OCI-LY7 (cell line): ENCODE measurements around the gene MACROD2. TPM values are rescaled to one million over a fixed set of nuclear protein-coding genes. Genes with fewer than 3 reads are reported as not detected.

Source experiments
- BruUV-seq: library from RNA; stranded (reverse); fragments of 400-500 nt; replicated peaks from 2 replicates; lab custom pipeline; 2021; lab: Mats Ljungman, UMichigan
- CTCF ChIA-PET: fragments of 300-600 bp; sonication (Branson Sonifier 250); formaldehyde crosslinking; loops from one replicate; lab custom pipeline; 2022; ENCODE audit warnings: antibody characterized with exemption; ENCODE audit not compliant: unreplicated experiment; lab: Charles Lee
- POLR2A ChIA-PET: fragments of 300-600 bp; sonication (Branson Sonifier 250); formaldehyde crosslinking; loops from one replicate; lab custom pipeline; 2022; ENCODE audit warnings: antibody characterized with exemption; lab: Charles Lee
- DNase-seq: peaks from one replicate; pipeline ENCODE4 v3.0.0-alpha.2; 2015; ENCODE audit warnings: low spot score
- H2AFZ ChIP-seq: fragments of 200-600 bp; sonication (generic), shearing (Covaris generic); 2 replicates; pipeline ENCODE4 v1.6.1; 2014; ENCODE audit warnings: mild to moderate bottlenecking, antibody characterized with exemption, low read length, moderate library complexity
- H3K27ac ChIP-seq: fragments of 200-600 bp; sonication (generic); 2 replicates; pipeline ENCODE4 v1.5.1; 2014; ENCODE audit warnings: mixed run types, low read depth, mild to moderate bottlenecking, moderate library complexity, low read length, inconsistent platforms; ENCODE audit not compliant: poor library complexity, severe bottlenecking
- H3K36me3 ChIP-seq: fragments of 200-600 bp; sonication (generic); 2 replicates; pipeline ENCODE4 v1.6.1; 2014; ENCODE audit warnings: mild to moderate bottlenecking, antibody characterized with exemption, low read length, moderate library complexity, mixed read lengths; ENCODE audit not compliant: insufficient read depth
- H3K4me1 ChIP-seq: fragments of 200-600 bp; sonication (generic); 2 replicates; pipeline ENCODE4 v1.5.1; 2014; ENCODE audit warnings: mild to moderate bottlenecking, low read length; ENCODE audit not compliant: insufficient read depth, poor library complexity, severe bottlenecking
- H3K4me2 ChIP-seq: fragments of 200-600 bp; sonication (generic); 2 replicates; pipeline ENCODE4 v1.6.1; 2014; ENCODE audit warnings: mild to moderate bottlenecking, low read length
- H3K4me3 ChIP-seq: fragments of 200-600 bp; sonication (generic); 2 replicates; pipeline ENCODE4 v1.5.1; 2014; ENCODE audit warnings: mild to moderate bottlenecking, low read depth, low read length; ENCODE audit not compliant: poor library complexity, severe bottlenecking
- H3K79me2 ChIP-seq: fragments of 200-600 bp; sonication (generic); 2 replicates; pipeline ENCODE4 v1.6.1; 2016; ENCODE audit warnings: low read depth, mild to moderate bottlenecking, low read length, moderate library complexity, mixed read lengths; ENCODE audit not compliant: insufficient read depth
- H3K9me2 ChIP-seq: fragments of 200-600 bp; sonication (generic); 2 replicates; pipeline ENCODE4 v1.6.1; 2016; ENCODE audit warnings: mild to moderate bottlenecking, low read length, mixed read lengths; ENCODE audit not compliant: insufficient read depth
- H3K9me3 ChIP-seq: fragments of 200-600 bp; sonication (generic); 2 replicates; pipeline ENCODE4 v1.6.1; 2014; ENCODE audit warnings: mild to moderate bottlenecking, mixed run types, low read length, mixed read lengths
- H4K20me1 ChIP-seq: fragments of 200-600 bp; sonication (generic); 2 replicates; pipeline ENCODE4 v1.6.1; 2014; ENCODE audit warnings: mild to moderate bottlenecking, antibody characterized with exemption, low read length, moderate library complexity, mixed read lengths; ENCODE audit not compliant: insufficient read depth
- CTCF ChIP-seq: fragments of 200-600 bp; sonication (generic); conservative IDR thresholded peaks from 2 replicates; pipeline ENCODE4 v1.5.1; 2014; ENCODE audit warnings: mild to moderate bottlenecking, antibody characterized with exemption, low read length, moderate library complexity, mixed read lengths
- EZH2phosphoT487 ChIP-seq: fragments of 200-600 bp; sonication (generic); IDR thresholded peaks from 2 replicates; pipeline ENCODE4 v1.6.1; 2018; ENCODE audit warnings: low read depth, borderline replicate concordance, mild to moderate bottlenecking, mixed run types, antibody characterized with exemption, low read length, moderate library complexity, mixed read lengths
- intact Hi-C: fragments of 100-400 bp; cut with micrococcal nuclease; formaldehyde crosslinking; loops from one replicate; pipeline ENCODE4 v1.10.0; 2022; ENCODE audit not compliant: unreplicated experiment
- total RNA-seq, 2 experiments: library from RNA; depleted of rRNA in 1 of 2; stranded (reverse); fragments of >200 nt in 1 of 2; shearing (Covaris generic) in 1 of 2; gene quantifications; 2 replicates each; pipeline ENCODE4 v1.2.3, GENCODE V29; 2014 to 2022

The MACROD2 gene
- total RNA-seq, 2 experiments from 2014 or later = 0.09 to 4.5 TPM

- H3K9me2 ChIP-seq = no peaks in the 10 kb centered on the region
- no peak overlapping the region for H3K27ac ChIP-seq
- H3K36me3 ChIP-seq = no peaks in the 10 kb centered on the region
- H3K4me2 ChIP-seq = no peak overlapping the region
- H4K20me1 ChIP-seq = no peaks in the 10 kb centered on the region
- no TSS peak for BruUV-seq
- DNase-seq = no peak
- no peaks in the 10 kb centered on the region for H3K79me2 ChIP-seq
- CTCF ChIA-PET = no interaction called here
- no peak overlapping the region for H3K4me3 ChIP-seq
- POLR2A ChIA-PET = interaction anchor here (0.6 kb wide), 1 partner anchor 27 kb away, joined by 3 read pairs; no protein-coding TSS in a partner anchor
- no peak overlapping the region for H2AFZ ChIP-seq
- no peaks in the 10 kb centered on the region for H3K9me3 ChIP-seq
- intact Hi-C loops = no loop called here
- TF ChIP-seq EZH2phosphoT487 (no peak), CTCF (no peak)
- H3K4me1 ChIP-seq = no peaks in the 10 kb centered on the region
Observed at GRCh38 chr20:14955399-14955798, 960.1 kb downstream of the MACROD2 start.

DNA sequence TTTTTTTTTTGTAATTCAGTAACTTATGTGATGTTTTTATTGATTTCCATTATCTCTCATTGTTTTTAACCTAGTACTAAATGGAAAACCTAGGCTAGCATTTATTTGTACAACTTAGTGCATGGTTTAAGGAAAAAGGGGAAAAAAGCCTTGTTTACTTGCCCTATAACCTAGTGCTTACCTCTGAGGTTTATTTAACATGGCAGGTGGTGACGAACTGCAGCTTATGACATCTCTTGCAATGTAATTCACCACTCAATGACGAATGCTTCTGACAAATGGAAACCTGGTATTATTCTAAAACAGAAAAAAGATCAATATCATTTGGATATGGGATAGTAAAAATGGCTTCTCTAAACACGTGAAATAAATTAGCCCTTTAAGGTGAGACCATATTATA, 960.7 kb downstream of the MACROD2 start:
- TF ChIP-seq CTCF (no peak), EZH2phosphoT487 (no peak)
- ChIA-PET POLR2A (interaction anchor here (0.6 kb wide), 1 partner anchor 28 kb away, joined by 3 read pairs; no protein-coding TSS in a partner anchor), CTCF (no interaction called here)
- no peak overlapping the region for H3K27ac ChIP-seq
- no peaks in the 10 kb centered on the region for H3K79me2 ChIP-seq
- H4K20me1 ChIP-seq = no peaks in the 10 kb centered on the region
- no peaks in the 10 kb centered on the region for H3K4me1 ChIP-seq
- DNase-seq = no peak
- no peak overlapping the region for H3K4me3 ChIP-seq
- no TSS peak for BruUV-seq
- no peaks in the 10 kb centered on the region for H3K9me3 ChIP-seq
- no peak overlapping the region for H2AFZ ChIP-seq
- no peaks in the 10 kb centered on the region for H3K36me3 ChIP-seq
- intact Hi-C loops = no loop called here
- no peak overlapping the region for H3K4me2 ChIP-seq
- no peaks in the 10 kb centered on the region for H3K9me2 ChIP-seq

GRCh38 chr20:14956538-14956937, 961.2 kb downstream of the MACROD2 start:
- intact Hi-C loops = no loop called here
- no peak overlapping the region for H2AFZ ChIP-seq
- TF ChIP-seq CTCF (no peak), EZH2phosphoT487 (no peak)
- H3K9me3 ChIP-seq = no peaks in the 10 kb centered on the region
- H3K79me2 ChIP-seq = no peaks in the 10 kb centered on the region
- ChIA-PET CTCF (no interaction called here), POLR2A (no interaction called here)
- H3K27ac ChIP-seq = no peak overlapping the region
- no peaks in the 10 kb centered on the region for H3K9me2 ChIP-seq
- no peak for DNase-seq
- no peaks in the 10 kb centered on the region for H4K20me1 ChIP-seq
- no peaks in the 10 kb centered on the region for H3K4me1 ChIP-seq
- no TSS peak for BruUV-seq
- no peak overlapping the region for H3K4me2 ChIP-seq
- H3K36me3 ChIP-seq = no peaks in the 10 kb centered on the region
- no peak overlapping the region for H3K4me3 ChIP-seq
